ENCODE data around the gene TGFBR3.

The TGFBR3 gene

GRCh38 chr1:91744953-91745639 lies 140.9 kb downstream of the TGFBR3 start:
- no peaks in the 10 kb centered on the region for H3K27me3 ChIP-seq (ENCODE audit: control insufficient read depth, insufficient read depth, low read length)
- H3K4me2 ChIP-seq (ENCODE audit: low read length), result no peak overlapping the region
- H3K36me3 ChIP-seq (ENCODE audit: insufficient read depth, low read length), result no peaks in the 10 kb centered on the region
- H3K9ac ChIP-seq (ENCODE audit: low read depth, low read length), result no peak overlapping the region
- H3K4me3 ChIP-seq (ENCODE audit: low read length), result no peak overlapping the region
- peaks cover 9% of the 10 kb centered on the region for H3K9me3 ChIP-seq (replicated peaks; ENCODE audit: low read length)
- peaks cover 29% of the 10 kb centered on the region for H3K4me1 ChIP-seq (ENCODE audit: control insufficient read depth, insufficient read depth, low read length)

- Histone ChIP-seq H3K27me3 (ENCODE audit: control insufficient read depth, insufficient read depth, low read length) (no peaks in the 10 kb centered on the region), H3K4me2 (ENCODE audit: low read length) (no peak overlapping the region), H3K36me3 (ENCODE audit: insufficient read depth, low read length) (no peaks in the 10 kb centered on the region), H3K9ac (ENCODE audit: low read depth, low read length) (no peak overlapping the region), H3K9me3 (replicated peaks; ENCODE audit: low read length) (peaks cover 9% of the 10 kb centered on the region), H3K4me3 (ENCODE audit: low read length) (no peak overlapping the region), H3K4me1 (ENCODE audit: control insufficient read depth, insufficient read depth, low read length) (peaks cover 26% of the 10 kb centered on the region)
Observed at GRCh38 chr1:91742848-91743292, 143.1 kb downstream of the TGFBR3 start.

- Histone ChIP-seq H3K4me1 (ENCODE audit: control insufficient read depth, insufficient read depth, low read length) (peaks cover 35% of the 10 kb centered on the region), H3K9me3 (replicated peaks; ENCODE audit: low read length) (peaks cover 4% of the 10 kb centered on the region), H3K4me2 (ENCODE audit: low read length) (no peak overlapping the region), H3K4me3 (ENCODE audit: low read length) (no peak overlapping the region), H3K36me3 (ENCODE audit: insufficient read depth, low read length) (no peaks in the 10 kb centered on the region), H3K27me3 (ENCODE audit: control insufficient read depth, insufficient read depth, low read length) (no peaks in the 10 kb centered on the region), H3K9ac (ENCODE audit: low read depth, low read length) (no peak overlapping the region)
Observed at GRCh38 chr1:91741906-91742305, 144.0 kb downstream of the TGFBR3 start.

GRCh38 chr1:91741301-91741700 lies 144.7 kb downstream of the TGFBR3 start:
- H3K36me3 ChIP-seq (ENCODE audit: insufficient read depth, low read length), result no peaks in the 10 kb centered on the region
- no peak overlapping the region for H3K4me2 ChIP-seq (ENCODE audit: low read length)

GRCh38 chr1:91737650-91738049 lies 148.3 kb downstream of the TGFBR3 start:
- Histone ChIP-seq H3K4me2 (ENCODE audit: low read length) (peak overlapping the region; percentile 79), H3K4me1 (ENCODE audit: control insufficient read depth, insufficient read depth, low read length) (peaks cover 47% of the 10 kb centered on the region), H3K4me3 (ENCODE audit: low read length) (no peak overlapping the region), H3K9ac (ENCODE audit: low read depth, low read length) (peak overlapping the region; percentile 35), H3K27me3 (ENCODE audit: control insufficient read depth, insufficient read depth, low read length) (no peaks in the 10 kb centered on the region), H3K36me3 (ENCODE audit: insufficient read depth, low read length) (no peaks in the 10 kb centered on the region), H3K9me3 (replicated peaks; ENCODE audit: low read length) (no peaks in the 10 kb centered on the region)

More at GRCh38 chr1:91741301-91741700, 144.7 kb downstream of the TGFBR3 start:
- Histone ChIP-seq H3K9ac (ENCODE audit: low read depth, low read length) (no peak overlapping the region), H3K27me3 (ENCODE audit: control insufficient read depth, insufficient read depth, low read length) (no peaks in the 10 kb centered on the region), H3K9me3 (replicated peaks; ENCODE audit: low read length) (no peaks in the 10 kb centered on the region), H3K4me3 (ENCODE audit: low read length) (no peak overlapping the region), H3K4me1 (ENCODE audit: control insufficient read depth, insufficient read depth, low read length) (peaks cover 41% of the 10 kb centered on the region)

GRCh38 chr1:91736715-91737615 lies 149.0 kb downstream of the TGFBR3 start:
- peak overlapping the region; percentile 48 for H3K4me3 ChIP-seq (ENCODE audit: low read length)
- peak overlapping the region; percentile 65 for H3K9ac ChIP-seq (ENCODE audit: low read depth, low read length)
- H3K4me1 ChIP-seq (ENCODE audit: control insufficient read depth, insufficient read depth, low read length), result peaks cover 47% of the 10 kb centered on the region
- H3K27me3 ChIP-seq (ENCODE audit: control insufficient read depth, insufficient read depth, low read length), result no peaks in the 10 kb centered on the region
- no peaks in the 10 kb centered on the region for H3K36me3 ChIP-seq (ENCODE audit: insufficient read depth, low read length)
- no peaks in the 10 kb centered on the region for H3K9me3 ChIP-seq (replicated peaks; ENCODE audit: low read length)
- H3K4me2 ChIP-seq (ENCODE audit: low read length), result peak overlapping the region; percentile 79

- Histone ChIP-seq H3K4me3 (ENCODE audit: low read length) (peak overlapping the region; percentile 48), H3K36me3 (ENCODE audit: insufficient read depth, low read length) (no peaks in the 10 kb centered on the region), H3K27me3 (ENCODE audit: control insufficient read depth, insufficient read depth, low read length) (no peaks in the 10 kb centered on the region), H3K4me1 (ENCODE audit: control insufficient read depth, insufficient read depth, low read length) (peaks cover 47% of the 10 kb centered on the region), H3K4me2 (ENCODE audit: low read length) (peak overlapping the region; percentile 79), H3K9ac (ENCODE audit: low read depth, low read length) (peak overlapping the region; percentile 65), H3K9me3 (replicated peaks; ENCODE audit: low read length) (no peaks in the 10 kb centered on the region)
Observed at GRCh38 chr1:91736146-91736714, 149.7 kb downstream of the TGFBR3 start.

- peaks cover 51% of the 10 kb centered on the region for H3K4me1 ChIP-seq (ENCODE audit: control insufficient read depth, insufficient read depth, low read length)
- H3K9ac ChIP-seq (ENCODE audit: low read depth, low read length), result no peak overlapping the region
- H3K9me3 ChIP-seq (replicated peaks; ENCODE audit: low read length), result no peaks in the 10 kb centered on the region
- no peaks in the 10 kb centered on the region for H3K36me3 ChIP-seq (ENCODE audit: insufficient read depth, low read length)
- H3K4me3 ChIP-seq (ENCODE audit: low read length), result no peak overlapping the region
- no peak overlapping the region for H3K4me2 ChIP-seq (ENCODE audit: low read length)
- H3K27me3 ChIP-seq (ENCODE audit: control insufficient read depth, insufficient read depth, low read length), result no peaks in the 10 kb centered on the region
Observed at GRCh38 chr1:91735266-91735845, 150.6 kb downstream of the TGFBR3 start.

- Histone ChIP-seq H3K36me3 (ENCODE audit: insufficient read depth, low read length) (no peaks in the 10 kb centered on the region), H3K4me3 (ENCODE audit: low read length) (no peak overlapping the region), H3K4me2 (ENCODE audit: low read length) (no peak overlapping the region), H3K9me3 (replicated peaks; ENCODE audit: low read length) (no peaks in the 10 kb centered on the region), H3K4me1 (ENCODE audit: control insufficient read depth, insufficient read depth, low read length) (peaks cover 51% of the 10 kb centered on the region), H3K9ac (ENCODE audit: low read depth, low read length) (no peak overlapping the region), H3K27me3 (ENCODE audit: control insufficient read depth, insufficient read depth, low read length) (no peaks in the 10 kb centered on the region)
Observed at GRCh38 chr1:91734761-91735160, 151.2 kb downstream of the TGFBR3 start.

GRCh38 chr1:91733108-91733710 lies 152.7 kb downstream of the TGFBR3 start:
- peaks cover 51% of the 10 kb centered on the region for H3K4me1 ChIP-seq (ENCODE audit: control insufficient read depth, insufficient read depth, low read length)
- no peak overlapping the region for H3K4me3 ChIP-seq (ENCODE audit: low read length)
- H3K9me3 ChIP-seq (replicated peaks; ENCODE audit: low read length), result no peaks in the 10 kb centered on the region
- H3K36me3 ChIP-seq (ENCODE audit: insufficient read depth, low read length), result no peaks in the 10 kb centered on the region
- no peak overlapping the region for H3K9ac ChIP-seq (ENCODE audit: low read depth, low read length)
- H3K4me2 ChIP-seq (ENCODE audit: low read length), result peak overlapping the region; percentile 6
- H3K27me3 ChIP-seq (ENCODE audit: control insufficient read depth, insufficient read depth, low read length), result no peaks in the 10 kb centered on the region
